CD4-positive, CD25-positive, alpha-beta regulatory T cell (primary cell): ENCODE results near the gene ABLIM1. TPM values are rescaled to one million over a fixed set of nuclear protein-coding genes. Genes with fewer than 3 reads are reported as not detected.
A peak's percentile ranks its signal among the peaks of the same experiment; 100 is the strongest.

Experiments
- ATAC-seq, 2 donors: fragments of 150-1000 bp; cut with Tn5 transposase; one replicate each; pipeline ENCODE4 v1.10.0; 2021; ENCODE audit warnings: low read depth in 2 of 2, moderate number of reproducible peaks in 2 of 2, moderate library complexity in 1 of 2
- DNase-seq, 3 donors: peaks; one replicate each; pipeline versions ENCODE4 v3.0.0 to v3.0.0-alpha.2; 2012 to 2022; ENCODE audit warnings: mixed read lengths in 1 of 3
- H3K27ac ChIP-seq: one replicate; pipeline ENCODE4 v1.7.0; 2013; ENCODE audit warnings: mild to moderate bottlenecking, low read length; ENCODE audit not compliant: insufficient read depth, poor library complexity, severe bottlenecking
- H3K27me3 ChIP-seq: one replicate; pipeline ENCODE4 v1.7.0; 2013; ENCODE audit warnings: low read length; ENCODE audit not compliant: control insufficient read depth, insufficient read depth
- H3K36me3 ChIP-seq: one replicate; pipeline ENCODE4 v1.7.0; 2013; ENCODE audit warnings: mild to moderate bottlenecking, low read length, moderate library complexity; ENCODE audit not compliant: control insufficient read depth, insufficient read depth
- H3K4me1 ChIP-seq: 2 replicates; pipeline ENCODE4 v1.7.0; 2013; ENCODE audit warnings: mild to moderate bottlenecking, low read length; ENCODE audit not compliant: insufficient read depth, control insufficient read depth, poor library complexity, severe bottlenecking
- H3K4me3 ChIP-seq: one replicate; pipeline ENCODE4 v1.7.0; 2013; ENCODE audit warnings: low read depth, mild to moderate bottlenecking, low read length, moderate library complexity
- H3K9me3 ChIP-seq, 2 experiments: 1 replicate in 1 of 2; 2 replicates in 1 of 2; pipeline ENCODE4 v1.7.0; 2013; ENCODE audit warnings: low read length in 2 of 2, mild to moderate bottlenecking in 1 of 2, moderate library complexity in 1 of 2; ENCODE audit not compliant: control insufficient read depth in 2 of 2
- H3K27ac Mint-ChIP-seq, 3 donors: one replicate each; pipeline ENCODE4 v1.8.0; 2020 to 2022; ENCODE audit warnings: mild to moderate bottlenecking in 3 of 3, mixed read lengths in 3 of 3, moderate library complexity in 2 of 3
- H3K27me3 Mint-ChIP-seq: one replicate; pipeline ENCODE4 v1.8.0; 2022; ENCODE audit warnings: mild to moderate bottlenecking, mixed read lengths
- H3K36me3 Mint-ChIP-seq: one replicate; pipeline ENCODE4 v1.8.0; 2020; ENCODE audit warnings: mixed read lengths
- H3K4me1 Mint-ChIP-seq, 4 donors: one replicate each; pipeline ENCODE4 v1.8.0; 2020 to 2022; ENCODE audit warnings: mixed read lengths in 4 of 4, mild to moderate bottlenecking in 1 of 4
- H3K4me3 Mint-ChIP-seq, 4 donors: one replicate each; pipeline ENCODE4 v1.8.0; 2020 to 2022; ENCODE audit warnings: mild to moderate bottlenecking in 4 of 4, mixed read lengths in 4 of 4, moderate library complexity in 3 of 4
- H3K9me3 Mint-ChIP-seq, 7 donors: one replicate each; pipeline ENCODE4 v1.8.0; 2020 to 2022; ENCODE audit warnings: mixed read lengths in 7 of 7, mild to moderate bottlenecking in 3 of 7, moderate library complexity in 2 of 7
- polyA plus RNA-seq, 4 donors: library from polyadenylated mRNA; unstranded; fragments of 300-500 nt; fragmentation: Illumina TruSeq; gene quantifications; one replicate each; pipeline ENCODE4 v1.2.3, GENCODE V29; 2021
- total RNA-seq: library from RNA; stranded (reverse); gene quantifications from one replicate; pipeline ENCODE4 v1.2.3, GENCODE V29; 2022

ABLIM1 gene
- total and polyA plus RNA-seq, 5 donors from 2014 or later, result 101 to 138 (median 131) TPM

DNA sequence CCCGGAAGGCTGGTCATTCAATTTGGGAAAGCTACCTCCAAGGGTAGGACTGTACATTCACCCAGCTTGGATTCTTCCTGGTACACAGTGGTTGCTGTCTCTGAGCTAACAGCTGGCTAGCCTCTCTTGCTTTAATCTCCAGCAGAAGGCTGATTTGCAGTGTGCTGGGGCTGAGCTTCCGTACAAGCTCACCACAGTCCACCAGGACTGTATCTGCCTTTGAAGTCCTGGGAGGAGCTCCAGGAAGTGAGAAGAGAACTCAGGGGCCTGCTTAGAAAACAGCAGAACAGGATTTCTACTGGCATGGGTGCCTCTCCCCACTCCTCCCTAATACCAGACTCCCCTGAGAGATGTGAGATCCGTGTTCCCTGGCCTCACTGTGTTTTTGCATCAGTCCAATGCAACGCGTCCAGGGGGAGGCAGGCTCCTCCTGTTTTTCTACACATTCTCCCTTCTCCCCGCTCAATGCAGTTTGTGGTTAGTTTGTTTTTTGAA lies 260.4 kb downstream of the ABLIM1 start:
- DNase-seq, result peak in 1 of 3 donors; percentile 41
- no peak for ATAC-seq
- Histone ChIP-seq H3K27me3 (peaks cover 41% of the 10 kb centered on the region), H3K4me3 (no peak overlapping the region), H3K27ac (no peak overlapping the region), H3K4me1 (no peaks in the 10 kb centered on the region), H3K36me3 (no peaks in the 10 kb centered on the region), H3K9me3 (no peaks in the 10 kb centered on the region)
- H3K4me3 Mint-ChIP-seq, result no peak overlapping the region
- no peaks in the 10 kb centered on the region for H3K36me3 Mint-ChIP-seq
- no peaks in the 10 kb centered on the region for H3K4me1 Mint-ChIP-seq
- H3K9me3 Mint-ChIP-seq, result no peaks in the 10 kb centered on the region
- no peak overlapping the region for H3K27ac Mint-ChIP-seq
- peaks cover 66% of the 10 kb centered on the region for H3K27me3 Mint-ChIP-seq

DNA sequence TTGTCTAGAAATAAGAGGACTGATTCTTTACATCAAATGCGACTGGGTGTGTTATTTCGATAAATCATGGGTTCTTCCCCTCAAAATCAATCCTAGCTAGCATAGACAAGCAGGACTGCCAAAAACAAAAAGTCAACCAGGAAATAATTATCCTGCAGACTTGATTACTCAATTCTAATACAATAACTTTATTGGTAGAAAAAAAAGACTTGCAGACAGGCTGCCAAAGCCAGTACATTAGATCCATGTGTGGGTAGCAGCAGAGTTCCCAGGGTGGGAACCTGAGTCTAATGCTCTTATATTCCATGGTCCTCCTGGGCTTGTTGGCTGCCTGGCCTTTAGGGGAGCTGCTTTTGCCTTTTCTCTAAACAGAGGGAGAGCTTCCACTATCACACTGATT lies 261.6 kb downstream of the ABLIM1 start:
- Mint-ChIP-seq H3K4me1 (no peaks in the 10 kb centered on the region), H3K4me3 (no peak overlapping the region), H3K27me3 (peaks cover 54% of the 10 kb centered on the region), H3K36me3 (no peaks in the 10 kb centered on the region), H3K9me3 (no peaks in the 10 kb centered on the region), H3K27ac (no peak overlapping the region)
- Histone ChIP-seq H3K27me3 (peaks cover 30% of the 10 kb centered on the region), H3K27ac (no peak overlapping the region), H3K4me3 (no peak overlapping the region), H3K4me1 (no peaks in the 10 kb centered on the region), H3K9me3 (no peaks in the 10 kb centered on the region), H3K36me3 (no peaks in the 10 kb centered on the region)
- ATAC-seq, result no peak
- DNase-seq, result no peak

DNA sequence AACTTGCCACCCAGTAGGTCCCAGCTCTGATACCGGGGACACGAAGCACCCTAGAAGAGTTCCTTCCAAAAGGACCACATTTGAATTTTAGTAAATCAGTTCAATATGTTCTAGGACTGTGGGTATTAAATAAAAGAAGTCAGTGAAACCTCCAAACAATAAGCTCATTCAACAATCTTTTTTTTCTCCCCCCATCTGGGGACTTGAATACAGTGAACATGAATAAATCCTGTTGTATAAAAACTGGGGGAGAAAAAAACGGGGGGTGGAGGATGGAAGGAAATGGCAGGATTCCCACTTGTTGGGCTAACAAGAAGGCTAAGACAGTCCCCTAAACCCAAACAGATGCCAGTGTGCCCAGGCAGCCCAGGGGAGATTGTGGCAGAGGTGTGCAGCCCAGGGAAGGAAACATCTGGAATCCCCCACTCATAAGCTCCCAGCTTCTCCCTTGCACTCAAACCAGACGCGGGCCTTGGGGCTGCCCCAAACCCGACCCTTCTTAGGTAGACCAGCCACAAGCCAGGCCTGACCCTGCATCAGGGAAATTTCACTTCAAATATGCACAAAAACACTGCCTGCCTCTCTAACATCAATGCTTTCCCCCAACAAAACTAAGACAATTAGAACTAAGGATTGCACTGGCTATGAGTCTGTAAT lies 262.6 kb downstream of the ABLIM1 start:
- H3K4me1 Mint-ChIP-seq, result no peaks in the 10 kb centered on the region

DNA sequence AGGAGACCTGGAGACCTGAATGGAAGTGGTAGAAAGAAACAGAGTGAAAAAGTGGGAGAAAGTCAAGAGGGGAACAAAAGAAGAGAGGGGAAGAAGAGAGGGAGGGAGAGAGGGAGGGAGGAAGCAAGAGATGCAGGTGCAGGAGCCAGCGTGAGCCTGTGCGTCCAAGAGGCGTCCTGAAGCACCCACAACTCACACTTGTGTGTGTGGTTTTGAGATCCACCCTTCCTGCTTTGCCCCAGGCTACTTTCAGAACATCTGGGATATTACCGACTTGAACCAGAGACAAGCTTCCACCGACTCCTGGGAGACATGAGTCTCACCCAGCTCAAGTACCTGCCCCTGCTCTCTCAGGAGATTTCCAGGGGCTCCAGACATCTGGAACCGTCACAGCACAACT lies 263.5 kb downstream of the ABLIM1 start:
- ATAC-seq (no peak), DNase-seq (no peak)
- H3K36me3 ChIP-seq, result no peaks in the 10 kb centered on the region
- Mint-ChIP-seq H3K4me1 (no peaks in the 10 kb centered on the region), H3K27me3 (peaks cover 40% of the 10 kb centered on the region), H3K27ac (no peak overlapping the region), H3K4me3 (no peak overlapping the region), H3K9me3 (no peaks in the 10 kb centered on the region), H3K36me3 (no peaks in the 10 kb centered on the region)
- peaks cover 22% of the 10 kb centered on the region for H3K27me3 ChIP-seq
- H3K4me3 ChIP-seq, result no peak overlapping the region
- H3K9me3 ChIP-seq, result no peaks in the 10 kb centered on the region
- H3K27ac ChIP-seq, result no peak overlapping the region
- H3K4me1 ChIP-seq, result no peaks in the 10 kb centered on the region

More for the DNA sequence above, 262.6 kb downstream of the ABLIM1 start:
- no peaks in the 10 kb centered on the region for H3K36me3 ChIP-seq
- H3K27ac Mint-ChIP-seq, result peak overlapping the region in 1 of 3 donors; percentile 10
- no peak overlapping the region for H3K4me3 Mint-ChIP-seq
- no peaks in the 10 kb centered on the region for H3K9me3 ChIP-seq
- peaks cover 24% of the 10 kb centered on the region for H3K27me3 ChIP-seq
- H3K4me1 ChIP-seq, result no peaks in the 10 kb centered on the region
- no peaks in the 10 kb centered on the region for H3K9me3 Mint-ChIP-seq
- no peak overlapping the region for H3K4me3 ChIP-seq
- peaks cover 44% of the 10 kb centered on the region for H3K27me3 Mint-ChIP-seq
- no peak for DNase-seq
- no peak for ATAC-seq
- H3K27ac ChIP-seq, result no peak overlapping the region
- no peaks in the 10 kb centered on the region for H3K36me3 Mint-ChIP-seq

DNA sequence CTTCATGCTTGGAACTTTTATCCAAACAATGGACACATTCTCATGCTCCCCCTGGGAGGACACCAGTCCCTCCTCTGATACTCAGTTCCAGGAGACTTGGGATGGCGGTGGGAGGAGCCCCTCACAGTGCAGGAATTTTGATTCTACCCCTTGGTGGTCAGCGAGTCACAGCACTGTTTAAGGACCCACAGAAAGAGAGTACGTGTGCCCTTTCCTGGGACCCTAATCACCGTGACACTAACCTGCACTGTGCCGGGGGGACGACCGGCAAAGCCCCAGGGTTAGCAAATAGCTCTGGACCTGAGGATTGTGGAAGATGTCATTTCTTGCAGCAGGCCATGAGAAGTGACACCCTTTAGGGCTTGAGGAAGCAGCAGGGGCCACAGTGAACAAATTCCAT lies 264.2 kb downstream of the ABLIM1 start:
- no peaks in the 10 kb centered on the region for H3K9me3 Mint-ChIP-seq
- H3K4me1 Mint-ChIP-seq, result no peaks in the 10 kb centered on the region

DNA sequence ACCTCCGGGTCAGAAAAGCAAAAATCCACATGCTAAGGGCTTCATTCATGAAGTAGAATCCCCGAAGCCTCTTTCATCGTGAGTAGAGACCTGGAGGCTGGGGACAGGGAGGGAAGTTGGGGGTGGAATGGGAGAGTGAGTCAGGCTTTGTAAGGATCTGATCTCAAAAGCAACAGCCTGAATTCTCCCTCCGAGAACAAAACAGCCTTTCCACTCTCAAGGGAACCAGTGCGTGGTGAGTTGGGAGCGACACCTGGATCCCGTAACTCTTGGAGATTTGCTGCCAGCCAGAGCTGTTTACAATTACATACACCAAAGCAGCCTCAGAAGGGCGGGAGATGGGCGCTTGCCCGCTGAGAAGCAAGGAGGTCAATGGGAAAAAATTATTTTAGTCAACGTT lies 264.6 kb downstream of the ABLIM1 start:
- Mint-ChIP-seq H3K36me3 (no peaks in the 10 kb centered on the region), H3K27me3 (peaks cover 30% of the 10 kb centered on the region), H3K4me3 (no peak overlapping the region), H3K9me3 (no peaks in the 10 kb centered on the region), H3K4me1 (peaks cover 0 to under 1% (median 0%) of the 10 kb centered on the region in 4 donors), H3K27ac (no peak overlapping the region)
- ATAC-seq (no peak), DNase-seq (no peak)
- no peak overlapping the region for H3K4me3 ChIP-seq
- H3K27me3 ChIP-seq, result peaks cover 18% of the 10 kb centered on the region
- H3K36me3 ChIP-seq, result no peaks in the 10 kb centered on the region
- H3K4me1 ChIP-seq, result no peaks in the 10 kb centered on the region
- H3K27ac ChIP-seq, result no peak overlapping the region
- no peaks in the 10 kb centered on the region for H3K9me3 ChIP-seq

More for the DNA sequence above, 264.2 kb downstream of the ABLIM1 start:
- Mint-ChIP-seq H3K27me3 (peaks cover 34% of the 10 kb centered on the region), H3K27ac (no peak overlapping the region), H3K4me3 (no peak overlapping the region), H3K36me3 (no peaks in the 10 kb centered on the region)
- no peak for ATAC-seq
- Histone ChIP-seq H3K27ac (no peak overlapping the region), H3K4me3 (no peak overlapping the region), H3K27me3 (peaks cover 18% of the 10 kb centered on the region), H3K4me1 (no peaks in the 10 kb centered on the region), H3K36me3 (no peaks in the 10 kb centered on the region), H3K9me3 (no peaks in the 10 kb centered on the region)
- DNase-seq, result no peak

DNA sequence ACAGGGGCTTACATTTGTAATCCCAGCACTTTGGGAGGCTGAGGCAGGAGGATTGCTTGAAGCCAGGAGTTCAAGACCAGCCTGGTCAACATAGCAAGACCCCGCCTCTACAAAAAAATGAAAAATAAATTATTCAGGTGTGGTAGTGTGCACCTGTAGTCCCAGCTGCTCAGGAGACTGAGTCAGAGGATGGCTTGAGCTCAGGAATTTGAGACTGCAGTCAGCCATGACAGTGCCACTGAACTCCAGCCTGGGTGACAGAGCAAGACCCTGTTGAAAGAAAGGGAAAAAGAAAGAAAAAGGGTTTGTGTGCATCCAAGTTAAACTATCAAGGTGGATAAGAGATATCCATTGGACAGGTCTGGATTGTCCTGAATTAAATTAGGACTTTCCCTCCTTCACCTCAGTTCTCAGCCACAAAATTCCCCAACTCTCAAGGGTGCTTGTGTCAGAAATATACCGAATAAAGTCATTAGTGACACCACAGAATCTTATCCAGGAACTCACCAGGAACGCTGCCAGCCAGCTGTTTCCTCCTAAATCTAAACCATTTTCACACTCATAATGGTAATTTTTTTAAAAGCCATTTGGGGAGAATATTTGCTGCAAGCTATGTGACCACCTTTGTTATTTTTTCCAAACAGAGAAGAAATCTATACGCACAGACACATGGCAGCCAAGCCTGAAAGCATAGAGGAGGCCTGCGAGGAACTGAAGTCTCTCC lies 265.8 kb downstream of the ABLIM1 start:
- Histone ChIP-seq H3K9me3 (no peaks in the 10 kb centered on the region), H3K4me1 (no peaks in the 10 kb centered on the region), H3K4me3 (no peak overlapping the region), H3K27me3 (peaks cover 10% of the 10 kb centered on the region), H3K36me3 (no peaks in the 10 kb centered on the region), H3K27ac (no peak overlapping the region)
- Mint-ChIP-seq H3K27me3 (peaks cover 21% of the 10 kb centered on the region), H3K27ac (no peak overlapping the region), H3K4me1 (peaks cover 0 to 4% (median 0%) of the 10 kb centered on the region in 4 donors), H3K9me3 (no peaks in the 10 kb centered on the region), H3K4me3 (no peak overlapping the region), H3K36me3 (no peaks in the 10 kb centered on the region)
- ATAC-seq (no peak), DNase-seq (no peak)
